Measurements from ENCODE around the gene KRT16. TPM values are rescaled to one million over a fixed set of nuclear protein-coding genes. Genes with fewer than 3 reads are reported as not detected.
A peak's percentile ranks its signal among the peaks of the same experiment; 100 is the strongest.
"Not testable (repeated sequence)": the region's sequence is repeated elsewhere in the genome, so short reads cannot be mapped to it uniquely, and the experiment has no call there.

KRT16 gene
- total RNA-seq, 2 donors from 2014 or later = 4.0 to 6.7 TPM

DNA sequence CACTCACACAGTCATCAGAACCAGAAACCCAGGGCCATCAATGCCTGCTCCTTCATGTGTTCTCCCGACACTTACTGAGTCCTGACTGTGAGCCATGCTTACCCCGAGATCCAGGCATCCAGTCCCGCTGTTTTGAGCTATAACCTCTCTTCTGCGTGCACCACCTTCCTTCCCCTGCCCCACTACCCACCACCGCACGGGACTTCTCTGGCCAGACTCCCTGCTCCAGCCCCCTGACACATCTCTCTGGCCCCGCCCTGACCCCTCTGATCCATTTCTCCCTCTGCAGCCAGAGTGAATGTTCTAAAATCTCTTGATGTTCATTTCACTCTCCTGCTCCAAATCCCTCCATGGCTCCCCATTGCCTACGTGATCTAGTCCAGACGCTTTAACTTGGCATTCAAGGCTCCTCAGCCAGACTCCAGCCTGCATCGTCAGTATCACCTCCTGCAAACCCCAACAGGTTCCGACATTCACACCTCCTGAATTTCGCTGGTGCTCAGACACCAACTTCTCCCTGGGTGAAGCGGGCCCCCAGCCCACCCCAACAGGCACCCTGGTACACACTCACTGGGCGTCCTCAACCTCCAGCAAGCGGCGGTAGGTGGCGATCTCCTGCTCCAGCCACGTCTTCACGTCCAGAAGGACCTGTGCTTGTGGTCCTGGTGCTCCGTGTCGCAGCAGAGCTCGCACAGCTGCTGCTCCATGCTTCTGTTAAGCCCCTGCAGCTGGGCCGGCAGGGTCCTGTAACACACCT is 14.9 kb upstream of the KRT16 start:
- intact Hi-C loops (cut with DNase I) = no loop called here
- H3K27me3 ChIP-seq (replicated peaks; ENCODE audit: insufficient read depth) = no peaks in the 10 kb centered on the region
- H3K4me3 ChIP-seq = no peak overlapping the region
- 91% methylated on average over 23 of the region's 23 CpGs for WGBS
- H3K9me3 ChIP-seq = no peaks in the 10 kb centered on the region
- TF ChIP-seq POLR2AphosphoS5 (IDR thresholded peaks at IDR 0.05) = no peak
- H3K4me1 ChIP-seq (replicated peaks) = no peaks in the 10 kb centered on the region
- H3K36me3 ChIP-seq = no peaks in the 10 kb centered on the region
- no peak for DNase-seq (ENCODE audit: low spot score)
- H3K27ac ChIP-seq = peak overlapping the region; percentile 30 to 55

DNA sequence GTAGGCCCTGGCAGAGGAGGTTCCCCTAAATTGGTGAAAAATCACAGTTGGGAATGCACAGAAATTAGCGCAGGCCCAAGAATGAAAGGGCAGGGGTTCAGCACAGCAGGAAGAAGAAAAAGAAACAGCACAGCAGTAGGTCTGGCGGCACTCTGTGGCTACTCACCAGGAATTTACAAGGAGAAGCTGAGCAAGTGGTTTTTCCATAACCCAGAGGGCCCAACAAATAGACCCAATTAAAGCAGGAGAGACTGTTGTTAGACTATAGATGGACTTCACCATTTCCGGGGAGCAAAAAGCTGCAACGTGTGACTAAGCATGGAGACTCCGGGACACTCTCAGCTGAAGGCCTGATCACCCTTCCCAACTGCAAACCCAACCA is 14.3 kb upstream of the KRT16 start:
- H3K27ac ChIP-seq = peak overlapping the region in 1 of 2 donors; percentile 81
- H3K9me3 ChIP-seq; H3K36me3 ChIP-seq; H3K4me1 ChIP-seq (replicated peaks); DNase-seq (ENCODE audit: low spot score); H3K4me3 ChIP-seq; H3K27me3 ChIP-seq (replicated peaks; ENCODE audit: insufficient read depth); intact Hi-C loops (cut with DNase I): not testable (repeated sequence)
- WGBS = 72% methylated on average over 5 of the region's 5 CpGs

DNA sequence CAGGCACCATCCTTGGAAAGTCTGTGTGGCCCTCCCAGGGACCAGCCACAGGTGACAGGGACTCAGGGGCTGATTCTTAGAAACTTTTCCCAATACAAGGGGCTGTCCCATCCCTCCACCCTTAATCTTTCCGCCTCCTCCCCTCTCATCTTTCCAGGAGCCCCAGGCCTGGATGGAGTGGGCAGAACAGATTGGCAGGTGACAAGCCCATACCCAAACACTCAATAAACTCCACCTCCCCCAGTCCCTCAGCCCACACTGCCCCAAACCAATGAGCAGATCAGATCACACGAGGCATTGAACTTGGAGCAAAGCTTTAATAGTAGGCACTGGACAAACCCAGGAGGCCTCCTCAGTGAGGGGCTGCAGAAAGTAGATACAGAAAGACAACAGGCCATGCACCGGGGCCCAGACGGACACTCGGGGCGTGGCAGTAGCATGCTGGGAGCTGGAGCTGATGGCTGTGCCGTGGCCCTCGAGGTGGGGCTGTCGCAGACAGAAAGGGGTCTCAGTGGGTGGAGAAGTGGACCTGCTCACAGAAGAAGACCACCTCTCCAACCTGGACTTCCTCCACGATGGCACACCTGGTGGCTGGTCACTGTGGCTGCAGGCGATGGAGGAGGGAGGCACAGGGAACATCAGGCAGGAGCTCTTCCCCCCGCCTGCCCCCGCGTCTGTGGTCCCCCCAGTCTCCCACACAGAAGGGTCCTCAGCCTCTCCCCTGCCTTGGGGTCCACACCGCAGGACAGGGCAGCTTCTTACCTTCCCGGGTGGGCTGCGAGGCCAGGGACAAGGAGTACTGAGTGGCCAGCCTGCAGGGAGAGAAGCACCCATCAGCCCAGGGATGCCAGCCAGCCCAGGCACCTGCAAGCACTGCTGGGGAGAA is 13.7 kb upstream of the KRT16 start:
- H3K4me3 ChIP-seq; H3K9me3 ChIP-seq; H3K36me3 ChIP-seq; H3K4me1 ChIP-seq (replicated peaks); DNase-seq (ENCODE audit: low spot score); intact Hi-C loops (cut with DNase I); H3K27me3 ChIP-seq (replicated peaks; ENCODE audit: insufficient read depth): not testable (repeated sequence)
- WGBS = 82% methylated on average over 17 of the region's 17 CpGs
- H3K27ac ChIP-seq = peak overlapping the region; percentile 75 to 81

GRCh38 chr17:41625602-41626001 is 13.0 kb upstream of the KRT16 start:
- Histone ChIP-seq H3K9me3 (no peaks in the 10 kb centered on the region), H3K27me3 (replicated peaks; ENCODE audit: insufficient read depth) (no peaks in the 10 kb centered on the region), H3K4me3 (no peak overlapping the region), H3K27ac (peak overlapping the region; percentile 75 to 81), H3K36me3 (no peaks in the 10 kb centered on the region), H3K4me1 (replicated peaks) (no peaks in the 10 kb centered on the region)
- WGBS = 44% methylated on average over 14 of the region's 16 CpGs
- DNase-seq (ENCODE audit: low spot score) = peak; percentile 85
- TF ChIP-seq CTCF (IDR thresholded peaks at IDR 0.05) (no peak), POLR2A (IDR thresholded peaks at IDR 0.05) (peak; percentile 51), POLR2AphosphoS5 (IDR thresholded peaks at IDR 0.05) (peak; percentile 78)
- intact Hi-C loops (cut with DNase I) = no loop called here

DNA sequence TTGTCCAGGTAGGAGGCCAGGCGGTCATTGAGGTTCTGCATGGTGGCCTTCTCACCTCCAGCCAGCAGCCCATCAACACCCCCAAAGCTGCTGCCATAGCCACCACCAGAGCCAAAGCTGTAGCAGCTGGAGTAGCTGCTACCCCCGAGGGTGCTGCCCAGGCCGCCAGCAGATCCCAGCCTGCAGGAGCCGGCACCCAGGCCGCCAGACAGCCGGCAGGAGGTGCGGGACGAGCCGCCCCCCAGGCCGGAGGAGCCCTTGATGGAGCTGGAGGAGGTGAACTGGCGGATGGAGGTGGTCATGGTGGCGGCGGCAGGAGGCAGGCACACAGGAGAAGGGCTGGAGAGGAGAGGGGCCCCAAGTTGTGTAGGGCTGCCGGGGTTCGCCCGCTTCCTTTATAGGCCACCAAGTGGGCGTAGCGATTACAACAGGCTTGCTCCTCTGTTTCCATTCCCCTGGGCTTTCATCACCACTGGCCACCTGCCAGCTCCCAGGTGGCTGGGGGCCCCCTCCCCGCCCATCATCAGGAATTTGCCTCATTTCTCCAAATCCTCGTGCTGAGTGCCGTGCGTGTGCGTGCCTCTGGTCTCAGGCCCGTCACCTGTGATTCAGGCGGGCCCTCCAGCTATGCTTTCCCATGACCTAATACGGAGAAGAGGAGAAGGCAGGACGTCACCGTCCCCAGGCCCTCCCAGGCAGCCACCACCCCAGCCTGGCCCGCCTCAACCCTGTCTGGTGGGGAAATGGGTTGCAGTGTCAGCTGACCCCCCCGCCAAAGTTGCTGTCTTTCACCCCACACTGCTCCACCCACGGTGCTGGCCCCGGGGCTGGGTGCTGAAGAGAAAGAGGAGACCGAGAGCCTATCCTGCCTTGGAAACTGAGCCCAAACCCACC is 11.9 kb upstream of the KRT16 start, which contains the start of gene KRT17:
TSS of gene KRT17 (minus strand) at position 368 of the 894 bp plus-strand sequence. CDS start at position 302, 66 bp downstream.
- peak; percentile 69 for DNase-seq (ENCODE audit: low spot score)
- H3K4me3 ChIP-seq = peak within 1 kb of the TSS; percentile 6 to 26
- WGBS = 49% methylated on average over 31 of the region's 33 CpGs
- TF ChIP-seq POLR2A (IDR thresholded peaks at IDR 0.05) (peak; percentile 27), CTCF (IDR thresholded peaks at IDR 0.05) (peak in 1 of 4 experiments; percentile 17), POLR2AphosphoS5 (IDR thresholded peaks at IDR 0.05) (peak; percentile 63)
- intact Hi-C loops (cut with DNase I) = no loop called here
- no peaks in the 10 kb centered on the region for H3K9me3 ChIP-seq
- no peaks in the 10 kb centered on the region for H3K4me1 ChIP-seq (replicated peaks)
- H3K36me3 ChIP-seq = no peaks in the 10 kb centered on the region
- no peaks in the 10 kb centered on the region for H3K27me3 ChIP-seq (replicated peaks; ENCODE audit: insufficient read depth)
- peak within 1 kb of the TSS; percentile 75 to 81 for H3K27ac ChIP-seq

Measured in prostate gland (tissue), 2 donors.